Neutrophil (primary cell): ENCODE results near the gene DNASE1L1.

Source experiments
- H3K27ac ChIP-seq: fragments of 200-600 bp; sonication (generic); 2 replicates; pipeline ENCODE4 v1.5.1; 2016; ENCODE audit warnings: mild to moderate bottlenecking, moderate library complexity
- H3K27me3 ChIP-seq: fragments of 200-600 bp; sonication (generic); 2 replicates; pipeline ENCODE4 v1.6.0; 2016; ENCODE audit warnings: mild to moderate bottlenecking
- H3K36me3 ChIP-seq: fragments of 200-600 bp; sonication (generic); 2 replicates; pipeline ENCODE4 v1.5.1; 2017
- H3K4me1 ChIP-seq, 2 experiments: fragments of 200-600 bp in 1 of 2; sonication (generic) in 1 of 2; 1 replicate in 1 of 2; 2 replicates in 1 of 2; pipeline versions ENCODE4 v1.5.1 to v1.6.1; 2013 to 2016; ENCODE audit warnings: low read depth in 1 of 2, low read length in 1 of 2, mild to moderate bottlenecking in 1 of 2, moderate library complexity in 1 of 2; ENCODE audit not compliant: control insufficient read depth in 1 of 2, insufficient read depth in 1 of 2
- H3K4me3 ChIP-seq, 2 experiments: fragments of 200-600 bp in 1 of 2; sonication (generic) in 1 of 2; 1 replicate in 1 of 2; 2 replicates in 1 of 2; pipeline ENCODE4 v1.5.1; 2013 to 2016; ENCODE audit warnings: low read depth in 1 of 2, low read length in 1 of 2, mild to moderate bottlenecking in 1 of 2, moderate library complexity in 1 of 2
- H3K9me3 ChIP-seq: fragments of 200-600 bp; sonication (generic); 2 replicates; pipeline ENCODE4 v1.5.1; 2016
- CTCF ChIP-seq: fragments of 200-600 bp; sonication (generic); IDR thresholded peaks from 2 replicates; pipeline ENCODE4 v1.5.1; 2016; ENCODE audit warnings: antibody characterized with exemption

The DNASE1L1 gene

GRCh38 chrX:154434394-154435168 lies 25.5 kb upstream of the DNASE1L1 start:
- no peak for TF ChIP-seq CTCF
- Histone ChIP-seq H3K4me3 (no peak overlapping the region), H3K27ac (no peak overlapping the region), H3K36me3 (peaks cover 47% of the 10 kb centered on the region), H3K27me3 (no peaks in the 10 kb centered on the region), H3K4me1 (peaks cover 34 to 48% of the 10 kb centered on the region in 2 experiments), H3K9me3 (no peaks in the 10 kb centered on the region)

GRCh38 chrX:154433605-154434004 lies 24.6 kb upstream of the DNASE1L1 start:
- Histone ChIP-seq H3K27ac (peak overlapping the region; percentile 5), H3K36me3 (peaks cover 42% of the 10 kb centered on the region), H3K27me3 (no peaks in the 10 kb centered on the region), H3K4me3 (no peak overlapping the region), H3K9me3 (no peaks in the 10 kb centered on the region), H3K4me1 (peaks cover 37 to 50% of the 10 kb centered on the region in 2 experiments)
- TF ChIP-seq CTCF = no peak

GRCh38 chrX:154432210-154432609 lies 23.2 kb upstream of the DNASE1L1 start:
- Histone ChIP-seq H3K4me1 (peaks cover 30 to 48% of the 10 kb centered on the region in 2 experiments), H3K4me3 (peak overlapping the region in 1 of 2 experiments; percentile 34), H3K9me3 (no peaks in the 10 kb centered on the region), H3K27ac (peak overlapping the region; percentile 87), H3K36me3 (peaks cover 40% of the 10 kb centered on the region), H3K27me3 (no peaks in the 10 kb centered on the region)
- TF ChIP-seq CTCF = no peak

- no peak for TF ChIP-seq CTCF
- Histone ChIP-seq H3K27me3 (no peaks in the 10 kb centered on the region), H3K36me3 (peaks cover 40% of the 10 kb centered on the region), H3K4me3 (peak overlapping the region; percentile 34 to 72), H3K9me3 (no peaks in the 10 kb centered on the region), H3K27ac (peak overlapping the region; percentile 87), H3K4me1 (peaks cover 34 to 52% of the 10 kb centered on the region in 2 experiments)
Observed at GRCh38 chrX:154431341-154431740, 22.3 kb upstream of the DNASE1L1 start.

- no peaks in the 10 kb centered on the region for H3K9me3 ChIP-seq
- H3K4me1 ChIP-seq = peaks cover 32 to 47% of the 10 kb centered on the region in 2 experiments
- peaks cover 40% of the 10 kb centered on the region for H3K36me3 ChIP-seq
- TF ChIP-seq CTCF = no peak
- H3K4me3 ChIP-seq = peak overlapping the region; percentile 34 to 72
- H3K27ac ChIP-seq = peak overlapping the region; percentile 87
- no peaks in the 10 kb centered on the region for H3K27me3 ChIP-seq
Observed at GRCh38 chrX:154430916-154431315, 21.9 kb upstream of the DNASE1L1 start.
